ENCODE measurements around the gene TCF7L1. TPM values are rescaled to one million over a fixed set of nuclear protein-coding genes. Genes with fewer than 3 reads are reported as not detected.

Gene TCF7L1
- total and polyA plus RNA-seq, 2 donors (not counting 3 experiments of a cell fraction or from before 2014, with no cell fraction given): 9.6 to 17.4 TPM

- no peak overlapping the region for H2AFZ ChIP-seq (ENCODE audit: low read depth, low read length)
- ChIA-PET CTCF (interaction anchor here (1.3 kb wide), 1 partner anchor 26 kb away, joined by 3 read pairs; no protein-coding TSS in a partner anchor), POLR2A (no interaction called here)
- H3K4me3 ChIP-seq (replicated peaks in 1 of 3; ENCODE audit: insufficient read depth in 1 of 3, low read depth in 1 of 3, low read length in 3 of 3): no peak overlapping the region
- DNase-seq (ENCODE audit: low read depth, low spot score) (no peak), FAIRE-seq (no peak)
- intact Hi-C loops (cut with micrococcal nuclease) (no loop called here), dilution Hi-C loops (cut with MboI; ENCODE audit: extremely low pct_ligation_motif_present, low sequenced_read_pairs) (no loop called here)
- peaks cover 12% of the 10 kb centered on the region for H3K4me1 ChIP-seq (ENCODE audit: control insufficient read depth, extremely low read depth, insufficient read depth, low read length)
- H3K9me3 ChIP-seq (replicated peaks; ENCODE audit: control insufficient read depth, insufficient read depth, low read length): no peaks in the 10 kb centered on the region
- no peaks in the 10 kb centered on the region for H3K27me3 ChIP-seq (ENCODE audit: control insufficient read depth in 2 of 2, insufficient read depth in 2 of 2, low read length in 2 of 2)
- no peak overlapping the region for H3K27ac ChIP-seq (ENCODE audit: insufficient read depth, low read depth, low read length)
- no peak for TF ChIP-seq GATA2 (IDR thresholded peaks at IDR 0.05; ENCODE audit: insufficient read depth, insufficient read length, low read depth, low read length)
- TF ChIP-seq POLR2AphosphoS5 (IDR thresholded peaks at IDR 0.05; ENCODE audit: insufficient read depth, low read depth, low read length): no peak
- no peak for TF ChIP-seq EZH2 (IDR thresholded peaks at IDR 0.05; ENCODE audit: borderline replicate concordance, low read depth, low read length, severe bottlenecking)
- no peak for TF ChIP-seq MAX (IDR thresholded peaks at IDR 0.05; ENCODE audit: insufficient read depth, insufficient read length)
- TF ChIP-seq FOS (IDR thresholded peaks at IDR 0.05; ENCODE audit: borderline replicate concordance, insufficient read depth, low read length): no peak
- no peak for TF ChIP-seq JUN (IDR thresholded peaks at IDR 0.05; ENCODE audit: borderline replicate concordance, insufficient read depth, insufficient read length, low read depth)
- TF ChIP-seq POLR2A (IDR thresholded peaks at IDR 0.05; ENCODE audit: low read depth, low read length): no peak
- H3K4me2 ChIP-seq (ENCODE audit: insufficient read depth, low read length): no peak overlapping the region
- no peaks in the 10 kb centered on the region for H3K9me1 ChIP-seq (replicated peaks; ENCODE audit: control insufficient read depth, extremely low read depth, insufficient read depth, low read length)
- H3K9ac ChIP-seq (replicated peaks; ENCODE audit: extremely low read depth, insufficient read depth, low read length): no peak overlapping the region
- no TSS peak for BruUV-seq (replicated peaks)
- no peaks in the 10 kb centered on the region for H3K79me2 ChIP-seq (ENCODE audit: control insufficient read depth, insufficient read depth, low read length)
- H4K20me1 ChIP-seq (replicated peaks; ENCODE audit: control insufficient read depth, extremely low read depth, insufficient read depth, low read length): no peaks in the 10 kb centered on the region
- H3K36me3 ChIP-seq (ENCODE audit: control insufficient read depth in 2 of 2, extremely low read depth in 1 of 2, insufficient read depth in 2 of 2, low read length in 2 of 2): no peaks in the 10 kb centered on the region
Measured at GRCh38 chr2:85238607-85239006, 105.4 kb downstream of the TCF7L1 start.

GRCh38 chr2:85239102-85239501, 105.9 kb downstream of the TCF7L1 start:
- Histone ChIP-seq H3K27ac (ENCODE audit: insufficient read depth, low read depth, low read length) (no peak overlapping the region), H4K20me1 (replicated peaks; ENCODE audit: control insufficient read depth, extremely low read depth, insufficient read depth, low read length) (no peaks in the 10 kb centered on the region), H3K36me3 (ENCODE audit: control insufficient read depth in 2 of 2, extremely low read depth in 1 of 2, insufficient read depth in 2 of 2, low read length in 2 of 2) (no peaks in the 10 kb centered on the region), H3K4me1 (ENCODE audit: control insufficient read depth, extremely low read depth, insufficient read depth, low read length) (peaks cover 12% of the 10 kb centered on the region), H3K4me2 (ENCODE audit: insufficient read depth, low read length) (no peak overlapping the region), H3K27me3 (ENCODE audit: control insufficient read depth in 2 of 2, insufficient read depth in 2 of 2, low read length in 2 of 2) (no peaks in the 10 kb centered on the region), H3K79me2 (ENCODE audit: control insufficient read depth, insufficient read depth, low read length) (no peaks in the 10 kb centered on the region), H2AFZ (ENCODE audit: low read depth, low read length) (no peak overlapping the region), H3K9me1 (replicated peaks; ENCODE audit: control insufficient read depth, extremely low read depth, insufficient read depth, low read length) (no peaks in the 10 kb centered on the region), H3K9ac (replicated peaks; ENCODE audit: extremely low read depth, insufficient read depth, low read length) (no peak overlapping the region), H3K4me3 (replicated peaks in 1 of 3; ENCODE audit: insufficient read depth in 1 of 3, low read depth in 1 of 3, low read length in 3 of 3) (no peak overlapping the region), H3K9me3 (replicated peaks; ENCODE audit: control insufficient read depth, insufficient read depth, low read length) (no peaks in the 10 kb centered on the region)
- BruUV-seq (replicated peaks): no TSS peak
- no peak for DNase-seq (ENCODE audit: low read depth, low spot score)
- dilution Hi-C loops (cut with MboI; ENCODE audit: extremely low pct_ligation_motif_present, low sequenced_read_pairs): no loop called here
- ChIA-PET POLR2A (no interaction called here), CTCF (interaction anchor here (1.3 to 2.5 kb wide), 2 partner anchors 26 to 106 kb away, joined by 3 to 13 read pairs; partner anchors contain the start of gene TCF7L1)
- intact Hi-C loops (cut with micrococcal nuclease): no loop called here
- FAIRE-seq: no peak
- TF ChIP-seq POLR2AphosphoS5 (IDR thresholded peaks at IDR 0.05; ENCODE audit: insufficient read depth, low read depth, low read length) (no peak), CTCF (IDR thresholded peaks at IDR 0.05; ENCODE audit: extremely low read depth in 1 of 2, insufficient read depth in 1 of 2, low read depth in 1 of 2, low read length in 2 of 2) (no peak), FOS (IDR thresholded peaks at IDR 0.05; ENCODE audit: borderline replicate concordance, insufficient read depth, low read length) (no peak), EZH2 (IDR thresholded peaks at IDR 0.05; ENCODE audit: borderline replicate concordance, low read depth, low read length, severe bottlenecking) (no peak), MYC (IDR thresholded peaks at IDR 0.05; ENCODE audit: low read depth, low read length) (no peak), MAX (IDR thresholded peaks at IDR 0.05; ENCODE audit: insufficient read depth, insufficient read length) (no peak), GATA2 (IDR thresholded peaks at IDR 0.05; ENCODE audit: insufficient read depth, insufficient read length, low read depth, low read length) (no peak), POLR2A (IDR thresholded peaks at IDR 0.05; ENCODE audit: low read depth, low read length) (no peak), JUN (IDR thresholded peaks at IDR 0.05; ENCODE audit: borderline replicate concordance, insufficient read depth, insufficient read length, low read depth) (no peak)

All from endothelial cell of umbilical vein (primary cell).